Activated CD4-positive, alpha-beta T cell treated with anti-CD3 and anti-CD28 coated beads for 4 hours (primary cell): ENCODE measurements around the gene ZNF516.
"Not testable (repeated sequence)": the region's sequence is repeated elsewhere in the genome, so short reads cannot be mapped to it uniquely, and the experiment has no call there.

ENCODE experiments used
- DNase-seq, 2 donors: peaks; one replicate each; pipeline ENCODE4 v3.0.0-alpha.2; 2020

ZNF516 gene

DNA sequence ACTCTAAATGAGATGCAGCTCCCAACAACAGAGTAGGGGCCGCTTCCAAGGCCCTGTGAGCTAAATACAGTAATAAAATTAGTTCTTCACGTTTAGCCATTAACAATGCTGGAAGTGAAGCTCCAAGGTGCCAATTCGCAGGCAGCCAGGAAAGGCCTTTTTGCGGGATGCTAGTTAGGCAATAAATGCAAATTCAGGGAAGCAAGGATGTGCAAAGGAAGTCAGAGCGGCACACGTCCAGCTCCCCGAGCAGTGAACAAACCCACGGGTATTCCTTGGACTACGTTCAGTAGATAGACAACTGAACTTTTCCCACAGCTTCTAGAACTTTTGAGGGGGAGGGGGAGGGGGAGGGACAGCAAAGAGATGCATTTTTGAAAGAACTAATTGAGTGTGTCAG is 6.9 kb downstream of the ZNF516 start:
- no peak for DNase-seq

DNA sequence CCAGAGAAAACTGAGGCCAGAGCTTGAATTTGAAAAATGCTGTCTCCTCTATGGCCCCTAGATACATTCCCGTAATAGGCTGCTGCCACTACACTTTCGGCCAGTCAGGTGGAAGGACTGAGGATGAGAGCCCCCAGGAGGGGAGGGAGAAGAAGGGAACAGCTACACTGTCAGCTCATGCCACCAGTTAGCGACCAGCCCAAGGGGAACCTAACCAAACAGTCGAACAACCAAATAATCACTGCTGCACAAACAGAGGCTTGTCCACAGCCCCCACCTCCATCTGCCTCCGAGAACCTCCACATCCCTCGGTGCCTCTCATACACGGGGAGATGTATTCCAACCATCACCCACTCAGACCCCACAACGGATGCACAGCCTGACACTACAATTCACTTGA is 7.3 kb downstream of the ZNF516 start:
- no peak for DNase-seq

DNA sequence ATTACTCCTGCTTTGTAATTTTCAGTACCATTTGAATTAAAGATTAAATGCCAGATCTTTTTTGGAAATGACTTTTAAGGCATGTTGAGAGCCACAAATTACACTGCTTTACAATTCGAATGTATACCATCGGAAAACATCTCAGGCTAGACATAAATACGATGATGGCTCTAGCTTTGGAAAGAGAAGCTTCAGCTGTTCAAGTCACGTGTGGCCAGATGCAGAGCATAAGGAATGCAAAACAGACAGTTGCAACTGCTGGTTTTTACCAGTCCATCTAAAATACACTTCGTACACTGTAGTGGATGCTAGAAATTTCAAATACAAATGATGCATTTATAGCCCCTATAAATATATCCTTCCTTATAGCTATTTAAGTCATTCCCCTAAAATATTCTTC is 8.0 kb downstream of the ZNF516 start:
- no peak for DNase-seq

DNA sequence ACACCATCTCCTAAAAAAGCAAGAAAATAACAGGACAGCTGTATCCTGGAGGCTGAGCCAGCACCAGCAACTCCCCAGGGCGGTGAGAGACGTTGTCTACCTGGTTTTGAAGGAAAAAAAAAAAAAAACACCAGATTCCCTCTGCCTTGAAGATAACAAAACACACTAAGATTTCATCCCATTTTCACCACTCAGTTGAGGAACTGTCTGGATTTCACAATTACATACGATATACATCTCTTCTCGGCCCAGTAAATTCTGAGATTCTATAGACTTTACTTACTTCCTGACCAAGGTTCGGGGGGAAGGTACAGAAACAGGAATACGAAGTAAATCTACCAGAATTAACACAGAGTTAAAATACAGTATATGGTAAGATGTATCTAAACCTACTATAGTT is 8.5 kb downstream of the ZNF516 start:
- DNase-seq, result no peak

DNA sequence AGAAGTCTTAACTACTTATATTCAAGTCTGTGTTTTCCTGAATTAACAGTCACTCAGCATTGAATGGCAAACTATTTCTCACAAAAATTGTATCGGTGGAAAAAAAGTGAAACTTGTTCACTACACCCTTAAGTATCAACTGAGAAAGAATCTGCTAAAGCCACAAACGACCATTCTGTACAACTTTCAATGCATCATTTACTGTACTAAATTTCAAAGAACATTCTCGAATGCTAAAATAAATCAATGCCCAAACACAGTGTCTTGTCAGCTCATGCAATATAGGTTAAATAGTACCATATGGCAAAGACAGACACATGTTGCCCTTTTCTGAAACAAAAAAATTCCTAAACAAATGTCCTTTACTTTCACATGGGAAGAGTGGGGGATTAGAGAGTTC is 9.0 kb downstream of the ZNF516 start:
- DNase-seq, result no peak

DNA sequence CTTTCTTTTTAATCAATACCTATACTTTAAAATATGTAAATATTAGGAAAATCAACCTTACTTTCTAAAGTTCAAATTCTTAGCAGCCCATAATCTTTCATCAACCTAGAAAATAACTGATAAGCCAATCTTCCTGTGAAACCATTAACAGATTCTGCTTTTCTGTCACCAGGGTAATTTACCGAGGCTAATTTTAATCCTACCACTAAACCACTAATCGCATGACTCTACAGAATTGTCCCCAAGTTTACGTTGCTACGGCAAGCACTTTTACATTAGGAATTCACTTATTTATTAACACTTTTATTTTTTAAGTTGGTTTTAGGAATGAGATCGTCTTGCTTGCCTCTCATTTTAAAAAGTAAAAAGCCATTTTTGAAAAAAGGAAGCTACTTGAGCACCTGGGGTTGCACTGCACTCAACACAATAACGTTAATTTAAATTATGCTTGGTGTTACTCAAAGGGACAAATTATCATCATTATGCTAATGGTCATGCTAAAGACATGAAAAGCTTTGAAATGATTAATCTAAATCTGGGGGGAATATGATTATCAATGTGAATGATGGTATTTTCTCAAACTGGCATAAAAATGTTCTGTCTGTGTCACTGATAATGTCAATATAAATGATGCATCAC is 10.2 kb downstream of the ZNF516 start:
- DNase-seq, result no peak

DNA sequence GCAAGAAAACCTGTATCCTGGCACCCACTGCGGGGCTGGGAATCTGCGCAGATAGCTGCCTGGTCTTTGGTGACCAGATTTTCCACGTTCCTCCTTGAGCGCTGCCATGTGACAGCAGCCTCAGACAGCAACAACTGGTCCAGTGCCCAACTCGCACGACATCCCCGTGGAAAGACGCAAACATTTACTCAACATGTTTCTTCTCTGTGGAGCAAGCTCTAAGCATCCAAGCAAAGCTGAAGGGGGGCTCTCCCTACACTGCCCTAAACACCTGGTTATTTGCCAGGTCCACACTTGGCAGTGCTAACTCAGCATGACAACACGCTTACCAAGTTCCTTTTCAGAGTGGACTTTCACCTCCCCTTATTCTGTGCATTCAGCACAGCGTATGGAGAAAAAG is 11.3 kb downstream of the ZNF516 start:
- no peak for DNase-seq

DNA sequence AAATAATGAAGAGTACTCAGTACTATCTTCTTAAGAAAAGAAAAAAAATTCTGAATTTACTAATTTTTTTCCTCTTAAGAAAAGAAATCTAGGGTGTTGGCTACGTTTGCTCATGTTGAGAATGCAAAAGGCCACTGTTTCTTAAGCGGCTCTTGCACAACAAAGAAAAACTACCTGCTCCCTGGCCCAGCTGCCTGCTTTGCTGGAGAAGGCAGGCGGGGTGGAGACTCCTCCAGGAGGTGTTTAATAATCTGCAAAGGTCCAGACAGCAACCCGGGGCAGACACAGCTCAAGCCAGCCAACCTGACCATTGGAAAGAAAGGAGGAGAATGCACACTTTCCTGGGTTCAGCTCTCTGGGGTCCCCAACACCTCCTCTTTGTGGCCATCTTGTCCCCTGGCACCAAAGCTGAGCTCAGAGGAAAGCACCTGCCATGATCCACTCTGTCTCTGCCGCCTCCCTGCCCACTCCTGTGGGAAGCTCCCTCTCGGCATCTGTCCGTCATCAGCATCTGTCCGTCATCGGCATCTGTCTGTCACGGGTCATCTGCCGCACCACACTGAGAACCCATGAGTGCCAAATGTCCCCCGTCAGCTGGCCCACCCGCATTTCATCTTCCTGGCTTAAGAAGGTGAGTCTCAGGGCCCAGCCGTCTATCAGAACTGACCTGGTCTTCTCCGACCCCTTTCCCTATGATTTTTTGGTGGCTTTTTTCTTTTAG is 11.9 kb downstream of the ZNF516 start:
- DNase-seq, result no peak

DNA sequence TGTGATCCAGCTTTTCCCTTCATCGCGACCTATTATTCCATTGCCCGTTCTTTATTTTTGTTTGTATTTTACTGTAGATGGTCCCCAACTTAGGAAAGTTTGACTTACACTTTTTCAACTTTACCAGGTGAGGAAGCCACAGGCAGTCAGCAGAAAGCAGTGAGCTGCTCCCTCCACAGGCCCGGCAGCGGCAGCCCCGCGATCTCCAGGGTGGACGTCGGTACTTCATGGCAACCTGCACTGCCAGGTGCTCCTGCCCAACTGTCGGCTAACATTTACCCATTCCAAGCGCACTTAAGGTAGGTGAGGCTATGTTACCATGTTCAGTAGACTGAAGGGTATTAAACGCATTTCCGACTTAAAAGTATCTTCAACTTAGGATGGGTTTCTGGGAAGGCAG is 12.8 kb downstream of the ZNF516 start:
- no peak for DNase-seq

DNA sequence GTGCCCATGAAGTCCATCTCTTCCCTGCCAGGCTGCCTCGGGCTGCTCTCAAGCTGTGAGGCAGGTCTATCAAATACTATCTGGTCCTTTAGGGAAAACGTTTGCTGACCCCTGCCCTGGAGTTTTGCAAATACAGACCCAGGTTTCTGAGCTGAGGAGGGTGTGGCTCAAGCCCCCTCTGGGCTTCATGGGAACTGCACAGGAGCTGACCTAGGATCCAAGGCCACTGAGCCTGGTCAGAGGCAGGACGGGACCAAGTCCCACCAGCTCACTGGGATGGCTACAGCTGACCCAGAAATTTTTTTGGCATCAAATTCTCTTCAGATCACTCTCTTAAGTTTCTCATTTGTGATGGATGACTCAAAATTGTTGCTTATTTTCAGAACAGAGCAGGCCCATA is 14.1 kb downstream of the ZNF516 start:
- no peak for DNase-seq

DNA sequence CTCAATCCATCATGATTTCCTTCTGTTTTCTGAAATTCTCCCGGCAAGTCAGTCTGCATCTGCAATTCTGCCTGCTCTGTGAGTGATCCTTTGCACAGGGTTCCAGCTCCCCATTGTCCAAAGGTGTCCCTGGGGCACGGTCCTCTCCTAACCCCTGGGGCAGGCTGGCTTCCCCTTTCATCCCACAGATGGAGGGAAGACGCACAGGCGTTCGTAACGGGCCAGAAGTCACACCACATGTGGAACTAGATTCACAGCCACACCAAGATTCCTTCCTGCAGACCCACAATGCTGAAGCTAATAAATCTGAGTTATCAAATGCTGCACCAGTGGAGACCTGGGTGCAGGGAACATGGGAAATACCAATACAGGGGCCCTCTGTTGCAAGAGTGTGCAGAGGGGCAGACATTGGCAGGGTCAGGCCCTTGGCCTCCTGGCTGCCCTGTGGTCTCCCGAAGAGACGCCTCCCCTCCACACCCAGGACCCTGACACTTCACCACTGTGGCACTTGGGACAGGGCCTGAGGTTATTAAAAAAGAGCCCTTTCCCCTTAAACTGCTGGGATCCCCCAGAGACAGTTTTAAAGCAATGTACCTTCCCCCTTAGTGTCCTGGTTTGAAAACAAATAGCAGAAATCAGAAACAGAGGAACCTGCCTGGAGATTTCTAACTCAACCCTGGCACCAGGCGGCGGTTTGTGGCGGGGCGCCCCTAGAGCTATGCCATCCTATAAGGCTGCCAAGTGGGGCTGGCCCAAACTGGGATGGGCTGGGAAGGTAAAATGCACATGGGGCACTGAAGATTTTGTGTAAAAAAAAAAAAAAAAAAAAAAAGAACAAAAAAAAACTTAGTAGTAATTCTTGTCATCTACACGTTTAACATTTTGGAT is 15.4 kb downstream of the ZNF516 start:
- no peak for DNase-seq

DNA sequence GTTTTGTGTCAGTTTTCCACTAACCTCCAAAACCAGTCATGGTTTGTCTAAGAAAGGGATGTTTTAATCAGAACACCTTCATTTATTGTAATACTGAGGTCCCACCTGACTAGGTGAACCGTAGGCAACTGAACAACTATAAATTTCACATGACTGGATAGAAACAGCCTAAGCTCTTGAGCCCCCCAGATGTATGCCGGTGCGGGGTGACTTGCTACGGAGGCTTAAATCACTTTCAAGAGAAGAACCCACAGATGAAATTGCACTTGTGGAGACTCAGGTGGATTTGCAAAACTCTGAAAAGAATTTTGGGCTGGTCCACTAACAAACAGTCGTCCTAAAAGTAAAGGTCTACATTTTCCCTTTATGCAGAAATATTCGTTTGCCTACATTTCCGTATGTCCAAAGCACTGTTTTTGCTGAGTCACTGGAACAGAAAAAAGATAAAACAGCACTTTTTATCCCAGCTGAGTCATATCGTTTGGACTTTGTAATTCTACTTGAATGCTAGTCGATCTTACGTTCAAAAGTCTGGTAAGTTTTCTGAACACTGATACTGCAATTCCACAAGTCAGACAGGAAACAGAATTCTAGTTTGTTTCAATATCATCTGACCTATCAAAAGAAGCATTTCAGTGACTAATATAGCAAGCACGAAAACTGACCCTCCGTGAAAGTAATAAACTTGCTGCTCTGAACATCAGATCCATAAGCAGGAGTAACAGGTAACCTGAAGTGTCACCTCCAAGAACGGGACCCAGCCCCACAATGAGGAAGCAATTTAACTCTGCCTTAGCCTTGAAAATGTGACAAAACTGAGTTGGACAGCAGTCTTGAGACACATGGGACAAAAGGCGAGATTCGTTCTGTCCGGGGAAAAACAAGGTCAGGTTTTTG is 18.1 kb downstream of the ZNF516 start:
- DNase-seq, result no peak

DNA sequence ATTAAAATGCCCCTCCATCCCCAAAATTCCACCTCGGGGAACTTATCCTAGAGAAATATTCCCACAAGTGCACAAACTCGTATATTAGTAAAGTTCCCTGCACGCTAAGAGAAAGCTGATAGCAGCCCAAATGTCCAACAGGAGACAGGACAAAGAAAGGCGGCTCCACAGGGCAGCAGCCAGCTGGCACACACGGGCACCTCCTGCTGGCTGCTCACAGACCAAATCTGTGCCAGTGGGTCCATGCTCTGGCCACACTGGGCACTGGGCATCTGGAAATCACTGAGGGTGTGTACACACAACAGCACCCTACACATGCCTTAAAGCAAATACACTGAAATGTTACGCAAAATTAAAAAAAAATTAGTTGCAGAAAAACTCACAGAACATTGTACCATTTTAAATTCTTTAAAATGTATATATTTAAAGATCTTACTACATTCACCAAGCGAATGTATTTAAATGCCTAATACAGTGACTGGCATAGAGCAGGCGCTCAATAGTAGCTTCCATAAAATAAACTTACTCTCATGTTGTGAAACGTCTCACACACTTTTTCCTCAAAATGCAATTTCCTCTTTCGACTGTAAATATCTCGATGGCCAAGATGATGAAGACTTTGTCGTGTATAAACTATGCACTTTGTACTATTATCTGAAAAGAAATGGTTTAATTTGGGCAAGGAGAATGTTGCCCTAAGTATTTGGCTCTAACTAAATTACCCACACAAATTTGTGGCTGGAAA is 19.4 kb downstream of the ZNF516 start:
- no peak for DNase-seq

DNA sequence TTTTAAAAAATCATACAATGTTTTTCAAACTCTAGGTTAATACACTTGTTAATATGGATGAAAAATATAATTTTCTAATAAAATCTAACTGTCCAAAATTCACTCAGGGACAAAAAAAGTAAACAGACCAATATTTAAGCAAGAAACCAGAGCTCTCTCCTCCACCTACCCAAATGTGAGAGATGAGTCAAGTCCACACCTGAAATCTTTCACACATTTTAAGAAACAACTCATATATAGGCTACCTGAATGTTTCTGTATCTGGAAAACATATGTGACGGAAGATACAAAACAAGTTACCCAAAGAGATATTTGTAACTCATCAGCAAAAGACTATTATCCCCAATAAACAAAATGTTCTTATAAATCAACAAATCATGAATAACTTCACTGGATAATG is 20.2 kb downstream of the ZNF516 start:
- no peak for DNase-seq

DNA sequence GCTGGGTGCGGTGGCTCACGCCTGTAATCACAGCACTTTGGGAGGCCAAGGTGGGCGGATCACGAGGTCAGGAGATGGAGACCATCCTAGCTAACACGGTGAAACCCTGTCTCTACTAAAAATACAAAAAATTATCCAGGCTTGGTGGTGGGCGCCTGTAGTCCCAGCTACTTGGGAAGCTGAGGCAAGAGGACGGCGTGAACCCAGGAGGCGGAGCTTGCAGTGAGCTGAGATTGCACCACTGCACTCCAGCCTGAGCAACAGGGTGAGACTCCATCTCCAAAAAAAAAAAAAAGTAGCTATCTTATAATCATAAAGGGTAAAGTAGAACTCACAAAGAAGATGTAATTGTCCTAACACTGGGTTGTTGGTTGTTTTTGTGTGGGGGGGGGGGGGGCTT is 21.5 kb downstream of the ZNF516 start:
- DNase-seq, result not testable (repeated sequence)

DNA sequence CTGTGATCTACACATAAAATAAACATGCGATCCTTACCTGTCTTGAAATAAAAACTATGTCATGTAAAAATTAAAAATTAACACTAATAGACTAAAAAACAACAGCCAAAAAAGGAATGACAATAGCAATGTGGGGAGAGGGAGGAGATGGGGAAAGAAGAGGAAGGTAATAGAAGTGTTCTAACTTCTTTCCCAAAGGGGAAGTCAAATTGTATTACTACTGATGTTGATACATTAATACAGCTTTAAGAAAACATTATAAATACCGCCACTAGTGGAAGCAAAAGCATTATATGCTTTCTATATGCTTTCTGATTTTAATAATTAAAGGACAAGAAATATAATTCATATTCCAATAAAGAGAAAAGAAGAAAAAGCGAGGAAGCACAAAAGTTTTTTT is 22.2 kb downstream of the ZNF516 start:
- no peak for DNase-seq

DNA sequence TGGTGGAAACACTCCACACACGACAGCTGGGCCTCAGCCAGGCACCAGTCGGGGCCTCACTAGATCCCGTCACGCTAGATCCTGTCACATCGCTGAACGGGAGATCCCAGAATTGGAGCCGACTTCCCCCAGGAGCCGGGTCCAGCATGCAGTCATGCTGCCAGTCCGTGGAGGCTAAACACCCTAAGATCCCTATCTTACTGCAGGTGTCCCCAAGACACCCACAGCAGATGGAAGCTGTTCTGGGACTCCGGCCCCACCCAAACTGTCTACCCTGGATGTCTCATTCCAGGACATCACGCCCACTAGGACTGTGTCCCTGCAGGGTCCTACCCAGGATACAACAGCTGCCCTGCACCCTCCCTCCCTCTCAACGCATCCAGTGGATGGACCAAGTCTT is 23.4 kb downstream of the ZNF516 start:
- no peak for DNase-seq

DNA sequence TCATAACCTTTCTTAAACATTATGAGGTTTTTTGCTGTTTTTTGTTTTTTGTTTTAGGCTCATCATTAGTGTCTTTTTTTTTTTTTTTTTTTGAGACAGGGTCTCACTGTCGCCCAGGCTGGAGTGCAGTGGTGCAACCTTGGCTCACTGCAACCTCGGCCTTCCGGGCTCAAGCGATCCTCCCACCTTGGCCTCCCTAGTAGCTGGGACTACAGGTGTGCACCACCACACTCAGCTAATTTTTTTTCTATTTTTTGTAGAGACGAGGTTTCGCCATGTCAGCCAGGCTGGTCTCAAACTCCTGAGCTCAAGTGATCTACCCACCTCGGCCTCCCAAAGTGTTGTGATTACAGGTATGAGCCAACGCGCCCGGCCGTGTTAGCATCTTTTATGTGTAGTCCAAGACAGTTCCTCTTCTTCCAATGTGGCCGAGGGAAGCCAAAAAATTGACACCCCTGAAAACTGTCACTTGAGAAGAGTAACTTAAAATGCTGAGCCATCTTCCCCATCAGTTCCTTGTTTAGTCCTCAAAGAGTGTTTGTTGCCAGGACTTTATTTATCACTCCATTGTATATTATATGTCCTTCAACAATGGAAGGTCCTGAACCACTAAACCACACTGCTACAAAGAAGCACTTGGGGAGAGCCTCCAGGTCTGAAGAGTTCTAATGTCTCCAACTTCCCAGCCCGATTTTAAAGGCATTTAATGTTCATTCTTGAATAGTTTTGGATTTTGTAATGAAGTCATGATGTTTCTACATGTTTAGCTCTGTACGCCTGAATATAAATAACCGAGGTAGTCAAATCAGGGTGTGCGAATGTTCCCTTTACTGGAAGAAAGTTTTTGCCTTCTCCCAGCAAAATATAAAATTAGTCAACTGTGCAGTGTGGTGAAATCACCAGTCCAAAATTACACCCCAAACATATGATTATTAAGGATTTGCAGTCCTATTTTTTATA is 26.4 kb downstream of the ZNF516 start:
- DNase-seq, result no peak

DNA sequence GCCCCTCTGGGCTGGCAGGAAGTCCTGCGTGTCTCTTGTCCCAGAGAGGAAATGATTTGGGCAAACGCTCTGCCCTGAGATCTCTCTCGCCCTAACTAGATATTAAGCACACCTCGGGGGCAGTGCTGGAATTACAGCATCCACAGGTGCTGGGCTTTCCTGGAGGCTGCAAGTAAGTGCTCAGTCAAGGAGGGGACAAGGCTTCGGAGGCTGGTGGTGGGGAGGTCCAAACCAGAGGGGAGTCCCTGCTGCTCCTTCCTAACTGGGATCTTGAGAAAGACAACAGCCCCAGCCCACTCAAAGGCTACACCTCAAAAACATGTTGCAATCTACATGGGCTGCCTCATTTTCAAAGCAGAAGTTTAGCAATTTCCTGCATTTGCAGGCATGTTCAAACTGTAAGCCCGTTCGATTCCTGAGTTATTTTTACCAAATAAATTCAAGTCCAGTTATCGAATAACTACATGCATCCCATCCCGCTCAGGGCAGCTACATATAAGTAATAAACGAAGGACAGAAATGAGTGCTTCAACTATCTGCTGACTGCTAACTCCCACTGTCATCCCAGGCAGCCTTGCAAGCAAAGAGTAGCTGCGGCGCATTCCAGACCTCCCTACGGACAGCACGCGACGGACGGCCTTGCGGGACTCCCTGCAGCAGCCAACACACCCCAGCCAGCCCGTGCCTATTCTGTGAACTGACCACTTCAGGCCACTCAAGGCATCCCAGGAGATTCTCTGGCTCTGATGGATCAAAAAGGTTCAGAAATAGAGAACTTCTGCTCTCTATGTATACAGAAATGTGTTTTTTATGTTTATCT is 27.5 kb downstream of the ZNF516 start:
- DNase-seq, result no peak

DNA sequence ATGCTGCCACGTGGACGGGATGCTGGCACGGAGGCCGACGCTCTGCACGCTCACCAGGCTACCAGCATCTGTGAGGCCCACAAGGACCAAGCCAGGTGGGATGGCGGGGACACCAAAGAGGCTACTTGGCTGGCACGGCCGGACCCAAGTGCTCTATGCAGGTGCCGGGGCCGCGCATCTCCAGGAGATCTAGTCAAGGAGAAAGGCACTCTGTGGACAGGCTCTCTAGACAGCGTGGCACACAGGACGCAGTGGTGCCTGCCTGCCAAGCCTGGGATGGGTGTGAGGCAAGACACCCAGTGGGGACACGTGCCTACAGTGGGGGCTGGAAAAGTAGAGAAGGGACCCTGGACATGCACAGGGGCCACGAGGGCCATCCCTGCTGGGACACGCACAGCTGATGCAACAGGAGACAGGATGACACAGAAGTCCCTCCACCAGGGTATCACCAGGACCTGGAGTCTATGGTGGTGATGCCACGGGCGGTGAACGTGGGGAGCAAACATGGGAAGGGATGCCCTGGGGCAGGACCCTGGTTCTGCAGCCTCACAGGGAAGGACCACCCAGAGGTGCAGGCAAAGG is 28.5 kb downstream of the ZNF516 start:
- DNase-seq, result no peak
